HG02759 (cell line): ENCODE data around the gene ELAVL1.
"Not testable (repeated sequence)": the region's sequence is repeated elsewhere in the genome, so short reads cannot be mapped to it uniquely, and the experiment has no call there.

Experiments
- ATAC-seq: cut with Tn5 transposase; IDR thresholded peaks from one replicate; pipeline ENCODE4 v1.9.1; 2021; ENCODE audit warnings: mild to moderate bottlenecking, moderate library complexity; ENCODE audit not compliant: unreplicated experiment

Gene ELAVL1

DNA sequence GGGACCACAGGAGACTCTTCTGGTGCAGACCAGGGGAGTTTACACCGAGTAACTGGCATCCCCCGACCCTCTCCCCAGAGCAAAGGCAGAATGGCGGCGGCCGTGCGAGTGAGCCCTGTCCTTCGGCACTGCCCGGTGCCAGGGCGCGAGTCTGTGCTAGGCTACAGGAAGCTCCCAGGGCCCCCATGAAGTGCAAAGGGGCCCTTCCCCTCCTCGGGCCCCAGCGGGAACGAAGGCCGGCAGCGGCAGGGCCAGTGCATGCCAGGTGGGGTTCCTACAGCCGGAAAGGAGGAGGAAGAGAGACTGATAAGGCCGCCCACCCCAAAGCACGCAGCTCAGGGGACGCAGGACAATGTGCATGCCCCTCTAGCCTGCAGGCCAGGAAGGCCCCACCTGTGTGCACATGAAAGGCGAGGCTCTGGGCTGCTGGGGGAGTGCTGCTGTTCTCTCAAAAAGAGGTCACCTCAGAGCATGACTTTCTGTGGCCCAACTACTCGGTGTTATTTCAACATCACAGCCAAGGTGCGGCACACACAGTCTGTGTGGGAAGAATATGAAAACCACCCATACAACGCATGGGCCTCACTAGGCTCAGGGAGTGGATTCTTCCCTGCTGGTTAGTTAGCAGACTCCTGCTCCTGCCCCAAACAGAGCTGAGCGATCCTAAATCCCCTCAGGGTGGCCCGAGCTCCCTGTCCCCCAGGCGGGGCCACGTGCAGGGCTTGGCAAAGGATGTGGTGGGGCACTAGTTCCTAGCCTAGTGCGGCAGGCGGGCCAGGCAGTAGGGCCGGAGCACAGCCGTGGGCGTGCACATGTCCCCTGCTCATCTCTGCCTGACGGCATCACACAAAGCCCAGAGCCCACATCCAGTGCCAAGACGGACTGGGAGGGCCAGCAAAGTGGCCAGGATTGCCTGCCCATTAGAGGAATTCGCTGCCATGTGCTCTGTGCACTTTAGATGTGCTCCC, 33.6 kb downstream of the ELAVL1 start:
- no peak for ATAC-seq

DNA sequence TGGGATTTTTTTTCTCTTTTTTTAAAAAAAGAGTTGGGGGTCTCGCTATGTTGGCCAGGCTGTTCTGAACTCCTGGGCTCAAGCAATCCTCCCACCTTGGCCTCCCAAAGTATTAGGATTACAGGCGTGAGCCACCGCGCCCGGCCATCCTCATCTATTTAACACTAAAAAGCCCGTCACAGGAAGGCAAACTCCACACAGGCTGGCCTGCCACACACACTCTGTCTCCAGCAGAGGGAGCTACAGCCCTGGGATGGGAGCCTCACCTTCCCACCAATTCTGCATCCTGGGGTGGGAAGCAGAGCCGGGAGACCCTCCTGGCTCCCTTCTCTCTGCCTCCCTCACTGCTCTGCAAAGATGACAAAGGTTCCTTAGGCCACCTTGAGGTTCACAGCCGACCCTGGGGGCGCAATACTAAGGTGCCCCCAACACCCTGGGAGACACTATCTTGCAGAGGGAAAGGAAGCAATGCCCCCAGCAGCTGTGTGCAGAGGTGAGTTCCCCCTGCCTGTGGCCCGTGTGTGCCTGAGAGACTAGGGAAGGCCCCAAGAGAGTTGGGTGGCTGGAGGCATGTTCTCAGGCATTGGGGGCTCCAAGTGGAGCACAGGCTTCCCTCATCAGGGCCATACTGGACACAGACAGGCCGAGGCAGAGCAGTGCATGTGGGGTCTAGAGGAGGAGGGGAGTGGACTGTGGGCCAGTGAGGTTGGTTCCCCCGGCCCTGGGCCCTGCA, 34.6 kb downstream of the ELAVL1 start:
- no peak for ATAC-seq

DNA sequence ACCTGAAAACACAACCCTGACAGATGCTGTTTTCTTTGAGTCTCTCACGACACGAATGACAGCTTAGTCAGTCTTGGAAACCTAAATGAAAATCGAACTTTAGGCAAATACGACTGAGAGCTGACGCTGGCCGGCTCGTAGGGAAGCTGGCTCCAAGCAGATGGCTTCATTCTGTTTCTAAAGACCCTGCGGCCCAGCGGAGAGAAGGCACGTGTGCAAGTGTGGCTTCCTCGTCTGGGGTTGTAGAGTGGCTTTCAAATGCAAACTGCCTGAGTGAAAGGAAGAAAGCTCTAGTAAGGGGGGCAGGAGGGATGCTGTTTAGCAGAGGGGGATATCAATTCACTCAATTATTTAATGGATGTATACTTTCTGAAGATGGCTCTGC, 35.9 kb downstream of the ELAVL1 start:
- ATAC-seq = no peak

DNA sequence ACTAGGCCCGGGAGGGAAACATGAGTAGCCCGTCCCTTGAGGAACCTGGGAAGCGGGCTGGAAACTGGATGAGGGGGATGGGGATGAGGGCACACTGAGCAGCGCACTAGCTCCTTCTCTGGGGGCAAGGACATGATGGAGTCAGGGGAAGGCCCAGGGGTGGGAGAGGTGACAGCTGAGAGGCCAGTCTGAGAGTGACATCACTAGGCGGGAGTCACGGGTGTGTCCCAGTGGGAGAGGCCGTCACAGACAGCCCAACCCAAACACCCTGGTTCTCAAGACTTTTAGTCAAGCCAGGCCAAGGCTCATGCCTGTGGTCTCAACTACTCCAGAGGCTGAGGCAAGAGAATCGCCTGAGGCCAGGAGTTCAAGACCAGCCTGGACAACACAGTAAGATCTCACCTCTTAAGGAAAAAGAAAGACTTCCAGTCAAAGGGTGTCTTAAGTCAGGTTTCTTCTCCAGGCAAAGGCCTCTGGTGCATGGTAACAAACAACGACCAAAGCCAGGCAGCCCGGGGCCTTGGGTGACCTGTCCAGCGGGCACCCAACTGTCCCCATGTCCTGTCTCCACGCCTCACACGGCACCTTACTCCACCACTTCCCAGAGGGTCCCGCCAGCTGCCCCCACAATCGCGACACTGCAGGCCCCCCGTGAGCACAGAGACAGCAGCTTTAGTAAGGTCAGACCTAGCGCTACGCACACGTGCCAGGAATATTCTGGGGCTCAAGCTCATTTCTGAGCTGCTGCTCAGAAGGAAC, 36.5 kb downstream of the ELAVL1 start:
- ATAC-seq = no peak

DNA sequence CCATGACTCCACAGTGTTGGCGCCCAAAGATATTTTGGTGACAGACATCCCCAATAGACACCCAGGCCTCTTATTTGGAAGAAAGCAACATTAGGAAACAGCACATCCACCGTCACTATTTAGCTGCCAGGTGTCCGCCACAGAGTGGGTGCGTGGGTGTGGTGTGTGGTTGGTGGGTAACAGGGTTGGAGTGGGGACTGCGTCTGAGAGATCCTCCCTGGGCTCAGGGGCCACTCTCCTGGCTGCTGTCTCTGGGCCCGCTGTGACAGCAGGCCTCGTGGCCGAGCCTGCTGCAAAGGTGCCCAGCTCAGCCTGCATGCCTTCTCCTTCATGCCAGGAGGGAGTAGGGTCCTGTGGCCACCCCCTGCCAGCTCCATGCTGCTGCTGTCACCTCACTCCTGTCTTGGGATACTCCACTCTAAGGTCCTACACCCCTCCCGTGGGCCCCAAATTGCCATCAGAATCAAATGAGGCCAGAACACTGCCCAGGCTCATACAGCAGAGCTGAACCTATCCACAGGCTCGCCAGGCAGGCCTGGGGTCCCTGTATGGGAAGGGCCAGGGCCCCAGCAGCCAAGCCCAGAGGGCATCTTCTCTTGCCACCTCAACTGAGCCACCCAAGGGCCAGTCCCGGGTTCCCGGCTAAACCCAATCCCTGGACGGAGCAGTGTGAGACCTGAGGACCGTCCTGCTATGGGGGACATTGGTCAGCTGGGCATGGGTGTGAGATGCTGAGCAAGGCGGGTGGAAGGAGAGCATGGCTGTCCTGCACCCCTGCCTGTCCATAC, 37.2 kb downstream of the ELAVL1 start:
- ATAC-seq = no peak

DNA sequence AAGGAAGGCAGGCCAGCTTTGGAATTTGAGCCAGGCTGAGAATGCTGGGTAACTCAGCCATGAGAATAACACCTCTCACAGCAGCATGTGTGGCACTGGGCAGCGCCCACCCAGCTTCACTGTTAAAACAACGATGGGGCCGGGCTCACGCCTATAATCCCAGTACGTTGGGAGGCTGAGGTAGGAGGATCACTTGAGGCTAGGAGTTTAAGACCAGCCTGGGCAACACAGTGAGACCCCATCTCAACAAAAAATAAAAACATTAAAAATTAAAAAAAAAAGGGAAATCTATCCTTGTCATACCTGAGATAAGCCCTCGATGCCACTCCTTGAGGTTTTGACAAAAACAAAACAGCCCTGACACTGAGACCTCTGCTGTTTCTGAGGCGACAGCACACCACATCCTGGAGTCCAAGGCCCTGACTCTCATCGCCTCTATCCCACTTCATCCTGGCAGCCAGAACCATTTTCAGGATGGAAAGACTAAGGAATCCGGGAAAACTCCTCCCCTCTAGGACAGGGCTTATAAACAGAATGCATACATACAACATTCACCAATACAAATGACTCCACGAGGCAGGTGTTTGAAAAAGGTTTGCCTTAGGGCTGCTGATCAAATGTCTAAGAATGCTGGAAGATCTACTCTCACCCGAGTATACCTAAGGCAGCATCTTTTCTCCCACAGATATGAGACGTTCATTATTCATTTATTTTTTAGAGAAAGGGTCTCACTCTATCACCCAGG, 39.3 kb downstream of the ELAVL1 start:
- no peak for ATAC-seq

DNA sequence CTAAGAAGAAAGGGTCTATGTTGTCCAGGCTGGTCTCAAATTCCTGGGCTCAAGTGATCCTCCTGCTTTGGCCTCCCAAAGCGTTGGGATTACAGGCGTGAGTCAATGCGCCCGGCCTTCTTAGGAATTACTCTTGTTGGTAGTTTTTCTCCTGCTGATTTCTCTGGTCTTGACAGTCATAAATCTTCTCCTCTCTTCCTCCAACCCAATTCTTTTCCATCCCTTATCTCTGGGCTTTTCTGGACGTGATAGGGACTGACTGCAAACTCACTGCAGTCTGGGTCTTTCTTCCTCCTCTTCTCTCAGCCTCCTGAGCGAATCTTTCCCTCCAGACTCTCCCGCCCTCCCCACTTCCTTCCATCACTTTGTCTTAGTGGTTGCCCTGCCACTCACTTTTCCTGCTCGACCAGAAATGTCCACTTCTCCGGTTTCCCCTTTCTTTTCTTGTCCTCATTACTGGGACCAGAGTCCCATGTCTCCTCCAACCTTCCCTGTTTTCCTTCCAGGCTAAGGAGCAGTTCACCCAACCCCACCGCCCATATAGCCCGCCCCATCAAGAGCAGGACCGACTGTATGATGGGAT, 40.1 kb downstream of the ELAVL1 start:
- no peak for ATAC-seq

DNA sequence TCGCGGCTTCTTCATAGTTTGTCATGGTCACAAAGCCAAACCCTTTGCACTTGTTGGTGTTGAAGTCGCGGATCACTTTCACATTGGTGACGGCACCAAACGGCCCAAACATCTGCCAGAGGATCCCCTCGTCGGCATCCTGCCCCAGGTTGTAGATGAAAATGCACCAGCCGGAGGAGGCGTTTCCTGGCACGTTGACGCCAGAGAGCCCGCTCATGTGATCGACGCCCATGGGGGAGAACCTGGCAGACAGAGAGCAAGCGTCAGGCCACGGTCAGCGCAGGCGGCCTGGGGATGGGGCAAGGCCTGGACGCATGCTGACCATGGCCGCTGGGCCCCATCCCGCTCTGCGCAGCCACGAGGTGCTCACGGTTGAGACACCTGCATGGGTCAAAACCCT, 41.9 kb downstream of the ELAVL1 start:
- no peak for ATAC-seq

DNA sequence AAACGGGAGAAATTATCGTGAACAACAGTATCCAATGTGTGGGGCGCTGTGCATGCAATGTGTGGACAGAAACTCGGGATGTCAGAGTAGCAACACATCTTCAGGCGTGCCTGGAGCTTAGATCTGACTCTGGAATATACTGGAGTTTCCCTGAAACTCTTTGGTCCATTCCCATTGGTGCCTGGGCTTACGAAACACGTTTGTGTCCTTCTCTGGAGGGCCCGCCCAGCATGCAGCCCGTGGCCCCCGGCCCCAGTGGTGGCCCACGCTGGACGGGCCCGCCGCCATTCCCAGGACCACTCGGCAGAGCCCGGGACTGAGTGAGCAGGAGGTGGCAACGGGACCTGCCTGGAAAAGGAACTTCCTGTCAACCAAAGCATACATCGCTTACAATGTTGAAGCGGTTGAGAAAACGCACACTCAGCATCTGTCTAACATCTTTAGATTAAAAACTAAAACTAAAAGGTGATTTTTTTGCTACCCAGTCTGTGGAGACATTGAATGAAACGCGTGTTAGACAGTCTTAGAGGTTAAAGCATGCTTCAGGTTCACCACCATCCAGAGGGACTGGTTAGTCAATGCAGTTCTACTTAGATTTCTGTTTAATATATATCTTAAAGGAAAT, 42.7 kb downstream of the ELAVL1 start:
- ATAC-seq = no peak

DNA sequence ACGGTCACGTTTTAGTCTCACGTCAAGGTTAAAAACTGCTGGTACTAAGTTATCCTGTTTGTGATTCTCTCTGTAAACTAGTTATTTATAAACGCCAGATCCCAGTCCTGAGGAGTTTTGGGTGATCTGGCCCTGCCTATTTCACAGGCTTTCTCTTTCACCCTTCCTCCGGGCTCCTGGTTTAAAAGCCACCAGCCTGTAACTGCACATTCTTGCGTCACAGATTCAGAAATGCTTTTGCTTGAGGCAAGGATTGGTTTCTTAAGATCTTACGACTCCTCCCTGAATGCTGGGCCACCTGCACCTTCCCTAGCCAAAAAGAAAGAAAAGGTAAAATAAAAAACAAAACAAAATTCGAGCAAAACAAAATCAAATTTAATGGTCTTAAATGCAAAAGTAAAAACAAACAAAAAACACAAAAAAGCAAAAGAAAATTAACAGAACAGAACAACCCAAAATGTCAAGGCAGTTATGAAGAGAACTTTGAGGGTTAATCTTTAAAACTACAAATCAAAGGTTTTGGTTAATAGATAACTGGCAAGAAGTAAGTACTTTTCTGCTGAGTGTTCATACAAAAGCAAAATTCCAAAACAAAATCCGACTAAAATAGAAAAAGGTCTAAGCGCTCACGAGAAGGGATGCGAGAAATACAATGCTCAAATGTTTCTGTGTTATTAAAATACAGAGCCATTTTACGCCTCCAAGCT, 43.4 kb downstream of the ELAVL1 start:
- ATAC-seq = no peak

DNA sequence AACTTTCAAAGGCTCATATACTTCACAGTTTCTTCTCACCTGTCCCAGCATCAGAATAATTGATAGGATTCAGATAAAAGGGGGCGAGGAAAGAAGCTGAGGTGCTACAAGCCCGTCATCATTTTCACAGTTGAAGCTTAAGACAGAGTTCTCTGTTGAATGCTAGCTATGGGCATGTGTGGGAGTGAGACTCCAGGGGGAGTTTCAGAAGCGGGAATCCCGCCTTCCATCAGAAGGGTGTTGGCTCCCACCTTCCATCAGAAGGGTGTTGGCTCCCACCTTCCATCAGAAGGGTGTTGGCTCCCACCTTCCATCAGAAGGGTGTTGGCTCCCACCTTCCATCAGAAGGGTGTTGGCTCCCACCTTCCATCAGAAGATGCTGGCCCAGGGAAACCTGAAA, 44.4 kb downstream of the ELAVL1 start:
- not testable (repeated sequence) for ATAC-seq

DNA sequence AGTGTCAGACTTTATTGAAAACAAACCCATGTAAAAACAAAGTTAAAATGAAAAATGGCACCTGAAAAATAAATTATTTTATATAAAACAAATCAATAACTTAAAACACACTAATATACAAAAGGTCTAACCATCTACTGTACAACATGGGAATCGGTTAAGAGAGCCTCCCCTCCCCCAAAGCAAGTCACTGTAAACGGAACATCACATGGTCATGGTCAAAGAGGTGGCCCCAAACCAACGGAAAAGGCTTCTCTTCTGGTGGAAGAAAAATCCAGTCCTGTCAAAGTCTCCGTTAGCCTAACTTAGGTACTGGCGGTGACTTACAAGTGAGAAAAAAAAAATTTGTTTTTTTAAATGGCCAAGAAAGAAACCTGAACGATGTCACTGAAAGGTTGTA, 46.2 kb downstream of the ELAVL1 start:
- no peak for ATAC-seq

DNA sequence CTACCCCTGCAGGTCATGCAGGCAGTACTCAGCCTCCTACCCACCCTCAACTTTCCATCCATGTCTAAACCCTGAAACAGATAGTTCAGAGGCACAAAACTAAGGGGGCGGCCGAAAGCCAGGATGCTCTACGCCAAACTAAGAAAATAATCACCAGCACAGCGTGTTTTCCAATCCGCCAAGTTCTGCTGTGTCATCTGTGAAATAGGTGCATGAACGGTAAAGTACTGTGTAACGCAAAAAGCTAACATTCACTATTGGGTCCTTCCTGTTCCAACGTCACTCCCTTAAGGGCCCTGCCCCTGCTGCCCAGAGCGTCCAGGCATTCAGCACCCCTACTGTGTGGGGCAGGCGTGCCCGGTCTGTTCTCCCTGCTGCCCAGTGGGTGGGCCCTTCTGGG, 49.7 kb downstream of the ELAVL1 start:
- no peak for ATAC-seq

DNA sequence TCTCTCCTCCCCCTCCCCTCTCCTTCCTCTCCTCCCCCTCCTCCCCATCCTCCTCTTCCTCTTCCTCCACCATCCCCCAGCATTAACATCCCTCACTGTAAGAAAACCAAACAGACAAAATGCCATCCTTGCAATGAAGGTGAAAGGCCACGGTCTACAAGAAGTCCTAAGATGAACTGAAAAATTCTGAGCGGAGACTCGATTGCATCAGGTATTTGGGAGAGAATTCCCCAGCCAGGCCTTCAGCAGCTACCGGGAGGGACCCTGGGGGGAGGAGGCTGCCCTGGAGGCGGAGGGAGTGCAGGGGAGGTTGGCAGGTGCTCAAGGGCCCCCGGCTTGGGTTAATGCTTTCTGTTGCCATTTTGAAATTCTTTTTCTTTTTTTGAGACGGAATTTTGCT, 51.9 kb downstream of the ELAVL1 start:
- no peak for ATAC-seq

DNA sequence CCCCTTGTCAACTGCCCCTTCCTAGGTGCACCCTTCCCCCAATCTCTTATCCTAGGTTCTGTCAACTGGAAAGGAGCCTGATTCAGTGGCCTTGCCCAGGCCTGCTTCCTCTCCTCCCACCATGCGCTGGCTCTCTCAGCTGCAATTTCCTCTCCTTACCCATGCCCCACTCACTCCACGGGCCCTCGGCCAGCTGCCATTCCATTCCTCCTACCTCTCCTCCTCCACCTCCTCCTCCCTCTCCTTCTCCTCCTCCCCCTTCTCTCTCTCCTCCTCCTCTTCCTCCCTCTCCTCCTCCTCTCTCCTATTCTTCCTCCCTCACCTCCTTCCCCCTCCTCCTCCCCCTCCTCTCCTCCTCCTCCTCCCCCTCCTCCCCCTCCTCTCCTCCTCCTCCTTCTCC, 52.4 kb downstream of the ELAVL1 start:
- ATAC-seq = no peak

DNA sequence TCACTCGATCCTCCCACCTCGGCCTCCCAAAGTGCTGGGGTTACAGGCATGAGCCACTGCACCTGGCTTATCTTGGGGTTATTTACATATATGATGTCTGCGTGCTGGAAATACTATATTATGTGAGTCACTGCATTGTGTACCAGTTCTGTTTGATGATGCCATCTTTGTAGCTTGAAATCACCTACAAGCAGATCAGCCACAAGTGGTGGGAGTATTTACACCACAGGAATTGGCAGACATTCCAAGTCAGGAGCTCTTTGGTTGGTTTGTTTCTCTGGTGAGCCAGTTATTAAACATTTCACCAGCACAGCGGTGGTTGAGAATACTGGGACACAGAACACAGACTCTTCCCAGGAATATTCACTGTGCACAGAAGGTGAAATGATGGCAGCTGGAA, 57.5 kb downstream of the ELAVL1 start:
- ATAC-seq = no peak

DNA sequence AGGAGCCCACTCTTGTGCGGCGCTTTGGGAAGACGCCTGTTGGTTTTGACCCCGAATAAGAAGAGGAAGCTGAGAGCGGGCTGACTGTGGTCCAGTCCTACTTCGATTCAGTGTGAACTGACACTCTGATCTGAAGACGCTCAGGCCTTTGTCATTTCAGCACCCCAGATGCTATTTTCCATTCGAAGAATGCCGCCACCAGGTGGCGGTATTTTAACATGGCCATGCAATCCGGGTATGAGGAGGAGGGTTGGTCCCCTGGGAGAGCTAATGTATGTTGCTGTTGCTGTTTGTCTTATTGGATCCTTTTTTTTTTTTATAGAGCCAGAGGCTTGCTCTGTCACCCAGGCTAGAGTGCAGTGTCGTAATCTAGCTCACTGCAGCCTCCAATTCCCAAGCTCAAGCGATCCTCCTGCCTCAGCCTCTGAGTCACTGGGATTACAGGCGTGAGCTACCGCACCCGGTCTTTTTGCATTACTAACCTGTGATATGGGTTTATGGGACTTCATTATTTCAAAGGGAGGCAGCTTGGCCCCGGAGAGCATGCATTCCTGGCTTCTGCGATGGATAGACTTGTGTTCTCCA, 61.2 kb downstream of the ELAVL1 start:
- ATAC-seq = peak; percentile 28
